GM21390 (cell line): ENCODE data around the gene IQCK.
"Not testable (repeated sequence)": the region's sequence is repeated elsewhere in the genome, so short reads cannot be mapped to it uniquely, and the experiment has no call there.

Experiments
- ATAC-seq: cut with Tn5 transposase; IDR thresholded peaks from one replicate; pipeline ENCODE4 v1.9.1; 2021; ENCODE audit not compliant: unreplicated experiment

The IQCK gene

GRCh38 chr16:19785081-19785480 is 67.0 kb downstream of the IQCK start:
- no peak for ATAC-seq

- no peak for ATAC-seq
Measured at GRCh38 chr16:19785512-19786130, 67.5 kb downstream of the IQCK start.

GRCh38 chr16:19801369-19801768 is 83.3 kb downstream of the IQCK start:
- not testable (repeated sequence) for ATAC-seq

DNA sequence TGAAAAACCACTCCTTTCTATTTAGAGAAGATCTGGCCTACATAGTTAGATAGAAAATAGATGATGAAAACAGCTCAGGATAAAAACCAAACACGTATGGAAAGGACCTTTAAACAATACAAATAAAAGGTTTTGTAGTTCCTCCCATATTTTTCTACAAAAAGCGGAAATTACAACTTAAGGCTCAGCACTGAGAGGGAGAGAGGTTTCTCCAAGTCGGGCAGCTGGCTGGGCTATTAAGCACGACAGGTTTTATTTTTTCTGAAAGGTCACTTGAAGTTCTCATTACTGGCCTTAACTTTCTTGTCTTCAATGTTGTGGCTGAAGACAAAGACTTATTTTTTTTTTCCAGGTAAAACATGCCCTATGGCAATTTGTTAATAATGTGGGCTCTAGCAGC is 83.8 kb downstream of the IQCK start:
- not testable (repeated sequence) for ATAC-seq

GRCh38 chr16:19802612-19803011 is 84.5 kb downstream of the IQCK start:
- ATAC-seq: no peak

GRCh38 chr16:19804538-19805323 is 86.7 kb downstream of the IQCK start:
- no peak for ATAC-seq

DNA sequence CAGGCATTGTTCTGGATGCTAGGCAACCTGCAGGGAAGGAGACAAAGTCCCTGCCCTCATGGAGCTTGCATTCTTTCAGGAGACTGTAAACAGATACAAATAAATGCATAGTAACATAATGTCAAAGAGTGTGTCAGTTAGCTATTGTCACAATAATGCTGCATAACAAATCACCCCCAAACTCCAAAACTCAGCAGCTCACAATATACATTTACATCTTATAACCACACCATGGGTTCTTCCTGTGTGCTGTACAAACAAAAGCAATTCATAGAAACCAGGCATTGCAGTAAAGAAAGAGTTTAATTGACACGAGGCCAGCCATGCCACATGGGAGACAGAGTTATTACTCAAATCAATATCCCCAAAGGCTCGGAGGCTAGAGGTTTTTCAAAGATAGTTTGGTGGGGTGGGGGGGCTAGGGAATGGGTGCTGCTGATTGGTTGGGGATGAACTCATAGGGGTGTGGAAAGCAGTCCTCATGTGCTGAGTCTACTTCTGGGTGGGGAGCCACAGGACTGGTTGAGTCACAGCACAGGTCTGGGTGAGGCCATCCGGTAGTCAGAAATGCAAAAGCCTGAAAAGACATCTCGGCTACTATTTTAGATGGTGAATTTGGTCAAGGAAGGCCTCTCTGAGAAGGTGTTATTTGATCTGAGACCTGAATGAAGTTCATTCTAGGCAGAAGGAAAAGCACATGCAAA is 87.5 kb downstream of the IQCK start:
- no peak for ATAC-seq

GRCh38 chr16:19808061-19808641 is 90.1 kb downstream of the IQCK start:
- ATAC-seq: no peak

DNA sequence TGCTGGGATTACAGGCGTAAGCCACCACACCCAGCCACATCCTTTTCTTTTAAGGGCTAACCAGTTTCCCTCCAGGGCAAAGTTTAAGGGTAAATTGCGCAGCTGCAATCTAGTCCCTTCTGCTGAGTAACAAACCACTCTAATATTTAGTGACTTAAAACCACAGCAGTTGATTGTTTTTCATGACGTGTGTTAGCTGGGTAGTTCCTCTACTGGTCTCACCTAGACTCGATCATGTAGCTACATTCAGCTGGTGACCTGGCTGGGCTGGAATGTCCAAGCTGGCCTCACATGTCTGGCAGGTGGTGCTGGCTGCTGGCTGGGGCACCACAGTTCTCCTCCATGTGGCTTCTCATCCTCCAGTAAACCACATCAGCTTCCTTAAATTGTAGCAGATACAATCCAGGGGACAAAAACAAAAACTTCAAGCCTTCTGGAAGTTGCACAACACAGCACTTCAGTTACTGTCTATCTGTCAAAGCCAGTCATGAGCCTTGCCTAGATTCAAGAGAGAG is 91.1 kb downstream of the IQCK start:
- no peak for ATAC-seq

- no peak for ATAC-seq
Measured at GRCh38 chr16:19809693-19810092, 91.6 kb downstream of the IQCK start.

DNA sequence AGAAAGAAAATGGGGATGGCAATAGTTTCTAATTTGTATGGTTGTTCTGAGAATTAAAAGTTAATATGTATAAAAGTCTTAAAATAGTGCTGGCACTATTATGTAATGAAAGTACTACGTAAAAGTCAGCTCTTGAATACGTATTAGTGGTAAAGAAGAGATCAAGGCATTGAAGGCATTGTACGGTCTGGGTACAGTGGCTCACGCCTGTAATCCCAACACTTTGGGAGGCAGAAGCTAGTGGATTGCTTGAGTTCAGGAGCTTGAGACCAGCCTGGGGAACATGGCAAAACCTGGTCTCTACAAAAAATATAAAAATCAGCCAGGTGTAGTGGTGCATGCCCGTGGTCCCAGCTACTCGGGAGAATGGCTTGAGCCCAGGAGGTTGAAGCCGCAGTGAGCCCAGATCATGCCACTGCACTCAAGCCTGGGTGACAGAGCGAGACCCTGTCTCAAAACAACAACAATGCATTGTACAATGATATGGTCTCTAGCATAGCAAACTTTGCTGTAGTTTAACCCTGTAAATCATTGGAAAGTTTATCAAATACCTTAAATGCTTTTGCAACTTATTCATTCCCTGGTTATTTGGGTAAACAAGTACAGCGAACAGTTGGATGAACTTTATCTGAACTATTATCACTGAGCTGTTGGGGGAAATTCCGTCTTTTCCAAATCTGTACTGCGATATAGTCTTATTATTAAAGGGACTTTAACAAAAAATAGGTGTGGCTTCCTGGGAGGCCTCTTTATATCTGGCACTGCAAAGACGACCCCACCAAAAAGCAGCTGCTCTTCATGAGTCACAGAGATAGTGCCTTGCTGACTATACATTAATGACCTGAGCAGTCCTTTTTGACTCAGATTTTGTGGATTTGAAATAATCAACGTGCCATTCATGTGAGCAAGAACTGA is 93.0 kb downstream of the IQCK start:
- ATAC-seq: no peak

- ATAC-seq: no peak
Measured at GRCh38 chr16:19812986-19813385, 94.9 kb downstream of the IQCK start.

DNA sequence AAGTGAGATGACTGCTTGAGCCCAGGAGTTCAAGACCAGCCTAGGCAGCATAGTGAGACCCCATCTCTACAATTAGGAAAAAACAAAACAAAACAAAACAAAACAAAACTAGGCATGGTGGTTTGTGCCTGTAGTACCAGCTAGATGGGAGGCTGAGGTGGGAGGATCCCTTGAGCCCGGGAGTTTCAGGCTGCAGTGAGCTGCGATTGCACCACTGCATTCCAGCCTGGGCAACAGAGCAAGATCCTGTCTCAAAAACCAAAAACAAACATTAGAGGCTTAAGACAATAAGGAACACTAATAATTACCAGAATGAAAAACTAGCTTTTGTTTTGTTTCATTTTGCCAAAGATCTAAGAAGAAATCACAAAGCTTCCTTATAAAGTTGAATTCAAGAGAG is 97.3 kb downstream of the IQCK start:
- ATAC-seq: no peak

GRCh38 chr16:19817122-19817521 is 99.1 kb downstream of the IQCK start:
- ATAC-seq: no peak

- ATAC-seq: no peak
Measured at GRCh38 chr16:19817875-19818274, 99.8 kb downstream of the IQCK start.

DNA sequence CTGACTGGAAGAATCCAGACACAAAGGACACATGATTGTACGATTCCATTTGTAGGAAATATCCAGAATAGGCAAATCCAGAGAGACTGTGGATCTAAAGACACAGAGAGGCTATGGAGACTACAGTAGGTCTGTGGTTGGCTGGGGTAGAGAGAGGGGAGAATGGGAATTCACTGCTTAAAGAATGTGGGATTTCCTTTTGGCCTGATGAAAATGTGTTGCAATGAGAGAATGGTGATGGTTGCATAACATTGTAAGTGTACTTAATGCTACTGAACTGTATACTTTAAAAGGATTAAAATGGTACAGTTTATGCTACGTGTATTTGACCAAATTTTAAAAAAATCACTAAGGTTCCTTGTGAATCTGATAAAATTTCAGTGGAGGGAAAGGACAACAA is 104.5 kb downstream of the IQCK start:
- no peak for ATAC-seq

GRCh38 chr16:19823322-19823721 is 105.3 kb downstream of the IQCK start:
- no peak for ATAC-seq

DNA sequence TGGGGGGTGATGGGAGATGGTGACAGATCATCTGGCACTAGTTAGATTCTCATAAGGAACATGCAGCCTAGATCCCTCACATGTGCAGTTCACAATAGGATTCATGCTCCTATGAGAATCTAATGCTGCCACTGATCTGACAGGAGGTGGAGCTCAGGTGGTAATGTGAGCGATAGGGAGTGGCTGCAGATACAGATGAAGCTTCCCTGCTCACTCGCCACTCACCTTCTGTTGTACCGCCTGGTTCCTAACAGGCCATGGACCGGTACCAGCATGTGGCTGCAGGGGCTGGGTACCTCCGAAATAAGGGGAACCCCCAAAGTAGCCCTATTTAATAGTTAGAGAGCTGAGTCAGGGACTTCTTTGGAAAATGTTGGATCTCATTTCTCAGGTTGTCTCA is 106.1 kb downstream of the IQCK start:
- ATAC-seq: no peak

DNA sequence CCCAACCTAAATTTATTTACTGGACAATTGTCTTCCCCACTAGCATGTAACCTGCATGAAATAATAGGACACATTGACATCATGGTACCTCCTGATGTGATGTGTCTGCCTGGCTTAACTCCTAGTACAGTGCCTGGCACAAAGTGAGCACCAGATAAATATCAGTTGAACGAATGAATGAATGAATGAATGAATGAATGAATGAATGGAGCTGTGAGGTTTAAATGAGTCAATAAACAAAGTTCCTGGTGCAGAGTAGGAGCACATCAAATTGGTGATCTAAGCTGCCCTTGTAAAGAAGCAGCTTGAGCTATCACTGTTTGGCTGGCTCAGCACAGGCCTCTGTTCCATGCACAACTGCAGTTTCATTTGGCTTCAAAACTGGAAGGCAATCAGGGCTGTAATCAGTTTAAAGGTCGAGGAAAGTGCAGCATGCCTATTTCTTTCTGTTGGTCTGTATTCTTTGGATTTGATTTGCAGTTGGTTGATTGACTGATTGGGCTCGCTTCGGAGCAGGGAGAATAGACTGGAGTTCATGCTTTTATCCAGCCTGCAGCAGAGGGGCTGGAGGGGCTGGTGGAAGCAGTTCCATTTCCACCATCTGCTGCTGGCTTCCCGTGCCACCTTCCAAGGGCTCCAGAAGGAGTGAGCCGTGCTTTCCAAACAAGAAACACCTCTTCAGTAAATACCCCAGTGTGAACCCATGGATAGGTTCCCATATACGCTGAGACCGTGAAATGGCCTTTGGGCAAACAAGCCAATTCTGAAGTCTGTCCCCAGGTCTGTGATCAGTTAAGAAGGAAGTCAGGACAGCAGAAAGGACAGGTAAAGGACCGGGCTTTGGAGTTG is 112.0 kb downstream of the IQCK start:
- no peak for ATAC-seq
